Measurements from ENCODE around the gene CDH26. TPM values are rescaled to one million over a fixed set of nuclear protein-coding genes. Genes with fewer than 3 reads are reported as not detected.

Gene CDH26
- 1 to 10 TPM in 1 of 3 donors, under 1 TPM in 2; 0.22 to 1.2 (median 0.45) TPM for polyA plus RNA-seq

DNA sequence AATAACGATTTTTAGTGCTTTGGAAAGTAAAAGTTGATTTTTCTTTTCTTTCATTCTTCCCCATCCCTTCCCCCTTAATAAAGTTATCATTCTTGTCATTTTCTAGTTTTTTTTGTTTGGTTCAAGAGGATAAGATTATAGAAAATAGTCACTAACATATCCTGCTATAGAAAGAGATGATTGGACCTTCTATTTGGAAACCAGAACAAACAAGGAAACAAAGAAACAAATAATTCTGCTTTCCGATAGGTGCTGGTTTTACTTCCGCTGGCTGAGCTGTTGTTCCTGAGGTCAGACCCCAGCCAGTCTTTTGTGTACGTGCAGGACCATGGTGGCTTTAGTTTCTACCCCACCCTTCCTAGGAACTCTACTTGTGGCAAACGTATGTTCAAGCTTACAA lies at the start of gene CDH26:
TSS of gene CDH26 (plus strand) at position 301 of the 400 bp plus-strand sequence. CDS start 304 bp downstream, outside the sequence.
- H3K27ac ChIP-seq (ENCODE audit: low read depth, low read length), result no peak within 1 kb of the TSS
- WGBS, 3 donors, result 81 to 87% (median 85%) methylated on average over 5 of the region's 5 CpGs

DNA sequence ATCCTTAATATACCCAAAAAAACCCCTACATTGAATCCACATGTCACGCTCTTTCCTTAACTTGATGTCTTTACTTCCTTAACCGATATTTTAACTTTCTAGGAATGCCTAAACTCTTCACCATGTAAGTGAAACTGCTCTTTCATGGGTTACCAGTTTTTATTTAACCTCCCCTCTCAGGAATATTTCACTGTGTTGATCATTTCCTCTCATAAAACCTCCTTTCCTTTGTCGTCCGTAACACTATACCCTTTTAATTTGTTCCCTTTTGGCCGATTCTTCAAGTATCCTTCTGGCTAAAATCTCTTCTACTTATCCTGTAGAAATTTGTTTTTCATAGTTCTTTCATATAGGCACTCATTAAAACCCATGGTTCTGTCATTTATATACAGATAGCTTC lies 49.4 kb upstream of the CDH26 start:
- no peak overlapping the region for H3K27ac ChIP-seq (ENCODE audit: low read depth, low read length)
- 83 to 94% (median 89%) methylated on average over 5 of the region's 5 CpGs for WGBS, 3 donors

DNA sequence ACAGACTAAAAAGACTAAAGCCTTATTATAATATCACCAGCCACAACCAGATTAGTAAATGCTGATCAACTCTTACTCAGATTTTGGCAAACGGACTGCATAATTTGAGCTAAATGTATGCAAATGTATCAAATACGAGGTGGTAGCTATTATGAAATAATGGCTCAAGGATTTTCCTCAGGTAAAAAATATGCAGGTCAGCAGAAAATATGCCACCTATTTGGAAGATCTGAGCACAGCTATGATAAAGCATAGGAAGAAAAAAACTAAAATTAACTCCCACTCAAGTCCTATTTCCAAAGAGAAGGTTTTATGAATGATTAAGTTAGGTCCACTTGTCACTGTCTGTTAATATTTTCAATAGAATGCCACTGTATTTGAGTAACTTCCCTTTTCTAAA lies 47.2 kb upstream of the CDH26 start:
- H3K27ac ChIP-seq (ENCODE audit: low read depth, low read length), result no peak overlapping the region
- 76 to 91% (median 83%) methylated on average over 2 of the region's 2 CpGs for WGBS, 3 donors

DNA sequence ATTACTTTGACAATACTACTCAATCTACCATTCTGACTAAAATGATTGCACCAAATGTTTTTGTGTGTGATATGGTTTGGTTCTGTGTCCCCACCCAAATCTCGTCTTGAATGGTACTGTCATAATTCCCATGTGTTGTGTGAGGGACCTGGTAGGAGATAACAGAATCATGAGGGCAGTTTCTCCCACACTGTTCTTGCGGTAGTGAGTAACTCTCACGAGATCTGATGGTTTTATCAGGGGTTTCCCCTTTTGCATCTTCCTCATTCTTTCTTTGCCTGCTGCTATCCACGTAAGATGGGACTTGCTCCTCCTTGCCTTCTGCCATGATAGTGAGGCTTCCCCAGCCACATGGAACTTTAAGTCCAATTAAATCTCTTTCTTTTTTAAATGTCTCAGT lies 45.6 kb upstream of the CDH26 start:
- H3K27ac ChIP-seq (ENCODE audit: low read depth, low read length), result no peak overlapping the region
- 50 to 83% (median 69%) methylated on average over 4 of the region's 4 CpGs for WGBS, 3 donors

DNA sequence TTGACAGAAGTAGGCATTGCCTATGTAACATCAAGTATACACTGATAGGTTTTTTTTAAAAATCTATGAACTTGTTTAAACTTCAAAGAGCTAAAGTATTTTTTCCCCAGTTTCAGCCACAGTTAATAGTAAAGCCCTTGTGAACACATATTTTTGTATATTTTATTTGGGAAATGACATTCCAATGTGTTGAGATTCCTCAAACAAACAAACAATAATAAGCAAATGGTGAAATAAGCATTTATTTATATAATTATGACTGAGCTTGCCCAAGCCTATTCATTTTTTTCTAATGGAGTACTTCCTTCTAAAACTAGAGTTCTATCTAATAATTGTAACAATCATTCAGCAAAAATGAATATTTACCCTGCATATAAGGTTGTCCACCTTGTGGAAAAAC lies 37.3 kb upstream of the CDH26 start:
- H3K27ac ChIP-seq (ENCODE audit: low read depth, low read length), result no peak overlapping the region

DNA sequence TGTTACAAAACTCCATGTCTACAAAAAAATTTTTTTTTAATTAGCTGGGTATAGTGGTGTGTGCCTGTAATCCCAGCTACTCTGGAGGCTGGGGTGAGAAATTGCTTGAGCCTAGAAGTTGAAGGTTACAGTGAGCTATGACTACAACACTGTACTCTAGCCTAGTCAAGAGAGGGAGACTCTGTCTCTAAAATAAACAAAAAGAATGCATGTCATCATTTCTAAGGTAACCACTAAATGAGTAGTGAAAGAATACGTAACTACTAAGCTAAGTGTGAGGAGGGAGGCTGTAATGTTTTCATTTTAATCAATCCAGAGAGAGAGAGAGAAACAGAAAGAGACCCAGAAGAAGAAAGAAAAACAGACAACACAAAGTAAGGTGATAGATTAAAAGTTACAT lies 34.7 kb upstream of the CDH26 start:
- WGBS, 3 donors, result 77 to 94% (median 88%) methylated on average over 1 of the region's 1 CpG
- no peak overlapping the region for H3K27ac ChIP-seq (ENCODE audit: low read depth, low read length)

DNA sequence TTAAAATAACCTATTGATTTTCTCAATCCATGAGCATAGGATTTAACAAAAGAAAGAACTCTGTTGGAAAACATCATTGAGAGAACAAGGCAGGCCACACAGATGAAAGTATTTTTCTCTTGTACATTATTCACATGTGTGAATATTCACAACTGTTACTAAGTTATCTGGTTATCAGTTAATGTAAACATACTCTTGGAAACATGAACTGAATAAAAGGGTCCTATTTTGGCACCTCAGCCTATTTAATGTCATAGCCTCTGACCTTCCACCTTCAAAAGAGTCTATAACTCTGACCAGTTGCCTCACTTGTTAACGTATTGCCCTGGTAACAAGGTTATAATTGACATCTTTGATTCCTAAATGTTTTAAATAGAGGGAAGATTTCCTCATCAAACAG lies 32.9 kb upstream of the CDH26 start:
- 33 to 95% (median 74%) methylated on average over 1 of the region's 1 CpG for WGBS, 3 donors
- no peak overlapping the region for H3K27ac ChIP-seq (ENCODE audit: low read depth, low read length)

DNA sequence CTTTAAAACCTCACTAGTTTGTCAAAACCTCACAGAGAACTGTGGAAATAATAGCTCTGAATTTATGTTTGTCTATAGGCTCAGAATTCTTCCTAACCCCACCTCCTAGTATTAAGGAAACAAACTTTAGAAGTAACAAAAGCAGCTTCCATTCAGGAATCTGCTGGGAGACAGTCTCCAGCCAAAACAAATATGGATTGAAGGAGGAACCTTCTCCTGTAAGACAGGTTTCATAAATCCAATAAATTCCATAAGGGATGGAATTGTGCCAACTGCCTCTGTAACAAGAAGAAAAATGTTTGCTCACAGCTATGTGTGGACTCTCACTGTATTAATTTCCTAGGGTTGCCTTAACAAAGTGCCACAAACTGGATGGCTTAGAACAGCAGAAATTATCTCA lies 32.3 kb upstream of the CDH26 start:
- H3K27ac ChIP-seq (ENCODE audit: low read depth, low read length), result no peak overlapping the region

DNA sequence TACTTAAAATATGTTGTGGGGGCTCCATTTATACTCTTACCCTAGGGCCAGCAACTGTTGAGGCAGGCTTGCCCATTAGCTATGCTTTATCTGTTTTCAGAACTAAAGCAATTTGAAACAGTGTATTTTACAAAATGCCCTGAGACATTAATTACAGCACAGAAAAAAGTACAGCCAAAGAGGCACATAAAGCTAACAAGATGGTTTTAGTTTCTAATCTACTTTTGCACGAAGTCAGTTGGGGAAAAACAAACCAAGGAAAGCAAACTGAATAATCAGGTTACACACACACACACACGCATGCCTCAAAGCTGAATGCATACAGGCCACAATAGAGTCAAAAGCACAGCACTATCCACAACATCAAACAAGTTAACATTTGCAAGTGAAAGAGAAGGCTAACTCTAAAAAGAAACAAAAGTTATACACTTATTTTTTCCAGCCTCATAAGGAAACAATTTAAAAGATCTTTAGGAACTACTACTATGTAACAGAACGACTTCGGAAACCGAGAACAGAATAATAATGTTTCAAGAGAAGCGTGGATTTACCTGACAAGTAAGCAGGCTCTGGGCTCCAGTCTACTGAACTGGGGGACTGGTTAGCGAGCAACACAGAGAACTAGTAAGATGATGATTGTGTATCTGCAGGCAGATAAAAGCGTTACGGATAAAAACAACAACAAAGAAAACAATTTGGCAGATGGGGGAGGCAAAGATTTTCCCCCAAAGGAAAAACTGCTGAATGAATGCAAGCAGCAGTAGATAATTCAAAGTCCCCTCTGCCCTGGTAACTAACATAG lies 26.5 kb upstream of the CDH26 start:
- 49 to 93% (median 85%) methylated on average over 9 of the region's 9 CpGs for WGBS, 3 donors
- H3K27ac ChIP-seq (ENCODE audit: low read depth, low read length), result no peak overlapping the region

DNA sequence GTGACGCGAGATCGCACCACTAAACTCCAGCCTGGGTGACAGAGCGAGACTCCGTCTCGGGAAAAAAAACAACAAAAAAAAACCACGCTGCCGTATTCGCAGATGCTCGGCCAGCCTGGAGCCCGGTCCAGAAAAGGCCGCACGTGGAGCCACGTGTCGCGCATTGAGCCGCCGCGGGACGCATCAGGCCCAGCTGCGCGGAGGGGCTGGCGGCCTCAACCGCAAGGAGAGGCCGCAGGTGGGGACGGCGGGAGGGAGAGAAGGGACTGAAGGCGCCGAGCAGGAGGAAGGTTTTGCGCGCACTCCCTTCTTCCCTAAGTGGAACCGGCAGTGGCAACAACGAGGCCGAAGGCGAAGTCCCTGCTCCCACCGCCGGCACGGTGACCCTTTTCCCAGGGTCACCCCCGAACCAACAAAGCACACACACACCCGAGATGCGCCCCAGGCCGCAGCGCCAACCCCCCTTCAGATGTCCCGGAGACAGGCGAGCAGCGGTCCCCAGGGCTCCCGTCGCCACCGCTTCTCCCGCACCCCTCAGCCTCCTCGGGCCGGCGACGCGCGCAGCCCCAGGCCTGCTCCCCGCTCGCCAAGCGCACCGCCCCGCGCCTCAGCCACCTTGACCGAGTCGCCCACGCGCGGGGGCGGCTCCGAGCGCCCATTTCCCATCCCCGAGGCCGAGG lies 25.5 kb upstream of the CDH26 start:
- H3K27ac ChIP-seq (ENCODE audit: low read depth, low read length), result no peak overlapping the region
- WGBS, 3 donors, result 85 to 87% (median 87%) methylated on average over 61 to 72 of the region's 72 CpGs

DNA sequence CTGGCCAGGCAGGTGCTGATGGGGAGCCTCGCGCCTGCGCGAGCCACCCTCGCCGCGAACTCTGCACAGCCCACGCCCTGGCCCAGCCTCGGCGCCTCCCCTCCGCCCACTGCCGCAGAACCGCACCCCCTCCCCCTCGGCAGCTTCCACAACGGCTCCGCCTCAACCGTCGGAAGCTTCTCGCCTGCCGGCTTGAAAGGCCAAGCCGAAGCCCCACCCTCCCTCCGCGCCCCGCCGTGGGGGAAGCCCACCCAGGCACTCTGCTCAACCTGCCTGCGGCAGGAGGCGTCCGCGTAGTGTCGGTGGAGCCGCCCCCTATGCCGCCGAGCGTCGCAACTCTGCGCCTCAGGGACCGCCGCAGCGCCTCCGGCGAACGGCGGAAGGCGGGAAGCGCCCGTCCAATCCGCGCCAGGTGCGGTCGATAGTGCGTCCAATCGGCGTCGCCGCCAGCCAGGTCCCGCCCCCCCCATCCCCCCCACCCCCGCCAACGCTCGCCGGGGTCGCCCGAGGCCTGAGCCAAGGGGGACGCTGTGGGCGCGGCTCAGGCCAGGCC lies 24.9 kb upstream of the CDH26 start, which contains the start of gene SYCP2:
TSS of gene SYCP2 (minus strand) at position 342 of the 553 bp plus-strand sequence. CDS start 11,224 bp downstream, outside the sequence.
- WGBS, 3 donors, result 29 to 31% (median 30%) methylated on average over 63 to 64 of the region's 65 CpGs
- H3K27ac ChIP-seq (ENCODE audit: low read depth, low read length), result no peak within 1 kb of the TSS

DNA sequence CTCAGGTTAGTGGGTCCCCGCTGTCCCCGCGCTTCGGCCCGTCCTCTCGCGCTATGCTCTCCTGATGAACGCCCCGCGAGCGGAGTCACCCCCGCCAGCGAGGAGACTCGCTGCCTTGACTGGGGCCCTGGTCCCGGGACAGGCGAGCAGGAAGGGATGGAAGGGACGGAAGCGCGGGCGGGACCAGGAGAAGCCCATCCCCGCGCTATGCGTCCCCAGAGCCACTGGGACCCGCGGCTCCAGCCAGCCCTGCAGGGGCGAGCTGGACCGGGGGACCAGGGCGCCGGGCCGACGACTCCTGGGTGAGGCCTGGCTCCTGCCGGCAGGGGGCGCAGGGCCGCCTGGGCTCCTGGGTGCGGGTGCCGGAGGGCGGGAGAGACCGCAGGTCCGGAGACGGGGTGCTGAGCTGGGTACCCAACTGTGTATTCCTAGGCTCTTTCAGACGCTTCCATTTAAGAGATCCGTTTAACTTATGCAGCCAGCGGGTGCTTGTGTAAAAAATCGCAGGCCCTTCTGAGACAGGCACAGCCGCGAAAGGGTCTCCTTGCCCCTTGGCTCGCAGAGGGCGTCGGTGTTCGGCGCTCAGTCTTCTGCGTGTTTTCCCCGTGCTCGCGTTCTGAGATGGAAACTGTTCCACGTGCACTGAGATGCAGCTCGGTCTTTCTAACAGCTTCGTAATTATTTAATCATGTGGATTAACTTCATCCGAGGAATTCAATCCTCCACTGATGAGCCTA lies 24.2 kb upstream of the CDH26 start:
- no peak overlapping the region for H3K27ac ChIP-seq (ENCODE audit: low read depth, low read length)
- 3 to 6% (median 5%) methylated on average over 50 to 59 of the region's 59 CpGs for WGBS, 3 donors

DNA sequence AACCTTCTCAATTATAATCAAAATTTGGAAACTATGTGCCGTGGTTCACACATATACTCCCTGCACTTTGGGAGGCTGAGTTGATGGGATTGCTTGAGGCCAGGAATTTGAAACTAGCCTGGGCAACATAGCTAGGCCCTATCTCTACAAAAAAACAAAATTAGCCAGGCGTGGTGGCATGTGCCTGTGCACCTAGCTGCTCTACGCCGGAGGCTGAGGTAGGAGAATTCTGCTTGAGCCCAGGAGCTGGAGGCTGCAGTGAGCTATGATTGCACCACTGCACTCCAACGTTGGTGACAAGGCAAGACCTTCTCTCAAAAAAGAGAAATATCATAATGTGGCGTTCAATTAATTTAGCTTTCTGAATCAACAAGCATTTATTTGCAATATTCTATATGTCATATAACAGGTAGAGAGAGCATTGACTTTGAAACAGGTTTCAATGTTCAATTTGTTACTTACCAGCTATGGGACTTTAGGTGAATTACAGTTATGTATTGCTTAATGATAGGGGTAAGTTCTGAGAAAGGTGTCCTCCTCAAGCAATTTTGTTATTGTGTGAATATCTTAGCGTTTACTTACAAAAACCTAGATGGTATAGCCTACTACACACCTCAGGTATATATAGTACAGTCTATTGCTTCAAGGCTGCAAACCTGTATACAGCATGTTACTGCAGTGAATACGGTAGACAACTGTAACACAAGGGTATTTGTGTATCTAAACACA lies 22.6 kb upstream of the CDH26 start:
- WGBS, 3 donors, result 83 to 87% (median 85%) methylated on average over 8 of the region's 8 CpGs
- no peak overlapping the region for H3K27ac ChIP-seq (ENCODE audit: low read depth, low read length)

DNA sequence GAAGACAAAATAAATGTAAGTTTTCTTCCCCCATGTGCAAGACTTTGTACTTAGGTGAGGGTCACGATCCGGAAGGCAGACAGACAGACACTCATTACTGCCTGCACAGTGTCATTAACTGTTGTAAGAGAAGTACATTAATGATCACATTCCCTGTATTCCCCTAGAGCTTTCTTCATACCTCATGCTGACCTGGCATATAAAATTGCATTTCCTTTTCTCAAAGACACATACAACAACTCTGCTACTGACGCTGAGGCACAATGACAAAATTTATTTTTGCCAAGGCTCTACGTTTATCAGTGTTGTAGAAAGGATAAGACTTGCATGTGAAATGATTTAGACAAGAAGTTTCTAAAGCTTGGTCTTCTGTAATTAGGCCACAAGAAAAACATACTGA lies 21.8 kb upstream of the CDH26 start:
- WGBS, 3 donors, result 46 to 56% (median 55%) methylated on average over 4 of the region's 4 CpGs
- H3K27ac ChIP-seq (ENCODE audit: low read depth, low read length), result no peak overlapping the region

DNA sequence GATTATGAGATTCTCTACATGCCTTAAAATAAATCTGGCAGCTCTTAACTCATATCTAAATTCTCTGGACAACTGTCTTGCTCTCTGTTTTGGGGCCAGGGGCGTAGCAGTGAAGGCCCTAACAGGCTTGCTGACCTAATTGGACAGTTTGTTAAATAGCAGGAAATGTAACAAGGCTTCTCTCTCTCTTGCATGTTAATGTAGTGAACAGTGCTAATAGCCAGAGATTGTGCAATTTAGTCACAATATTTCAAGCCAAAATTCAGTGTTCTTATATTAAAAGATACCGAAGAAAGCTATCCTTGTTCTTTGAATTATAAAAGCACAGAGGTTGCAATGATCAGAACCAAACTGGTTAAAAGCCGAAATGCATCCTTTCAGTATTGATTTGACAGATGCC lies 21.1 kb upstream of the CDH26 start:
- WGBS, 3 donors, result 42 to 54% (median 47%) methylated on average over 3 of the region's 3 CpGs
- no peak overlapping the region for H3K27ac ChIP-seq (ENCODE audit: low read depth, low read length)

DNA sequence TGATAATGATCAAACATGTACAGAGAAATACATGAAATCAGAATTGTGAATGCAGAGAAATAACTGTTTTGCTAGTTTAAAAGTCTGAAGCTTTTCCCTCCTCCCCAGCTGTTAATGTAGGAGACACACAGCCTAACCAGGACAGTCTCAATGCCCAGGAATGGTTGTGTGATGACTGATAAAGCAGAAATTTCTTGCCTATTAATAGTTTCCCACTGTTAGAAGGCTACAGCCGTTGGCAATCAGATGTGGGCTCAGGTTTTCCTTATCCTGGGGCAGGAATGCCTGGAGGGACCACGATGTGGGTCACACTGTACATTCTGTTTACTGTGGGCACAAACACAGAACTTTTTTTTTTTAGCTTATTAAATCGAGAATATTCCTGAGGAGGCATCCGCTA lies 20.0 kb upstream of the CDH26 start:
- H3K27ac ChIP-seq (ENCODE audit: low read depth, low read length), result no peak overlapping the region

DNA sequence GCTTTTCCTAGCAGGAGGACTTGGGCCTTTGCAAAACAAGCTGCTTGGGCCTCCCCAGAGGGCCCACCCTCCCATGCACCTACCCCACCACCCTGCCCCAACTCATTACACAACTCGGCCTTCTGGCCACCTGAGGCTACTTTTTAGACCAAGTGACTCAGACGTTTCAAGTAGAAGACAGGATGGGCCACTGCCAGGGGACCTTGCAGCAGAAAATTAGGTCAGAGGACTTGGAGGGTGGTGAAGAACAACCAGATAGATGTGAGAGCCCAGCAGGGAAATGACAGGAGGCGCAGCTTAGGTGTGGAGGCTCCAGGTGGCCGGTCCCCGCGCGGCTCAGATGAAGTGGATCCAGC lies 19.5 kb upstream of the CDH26 start:
- WGBS, 3 donors, result 74 to 80% (median 74%) methylated on average over 7 of the region's 7 CpGs
- no peak overlapping the region for H3K27ac ChIP-seq (ENCODE audit: low read depth, low read length)

More for the DNA sequence above, 20.0 kb upstream of the CDH26 start:
- WGBS, 3 donors, result 47 to 66% (median 62%) methylated on average over 4 of the region's 4 CpGs

Data from adipose tissue (tissue), 3 donors.